K562 (cell line): ENCODE measurements around the gene TMEM161B.

Experiments
- CGGBP1 ChIP-seq: fragments of 250-450 bp; sonication (Bioruptor Pico); IDR thresholded peaks from 2 replicates; pipeline ENCODE4 v1.9.0; 2021; ENCODE audit warnings: mild to moderate bottlenecking
- NFE2L1 ChIP-seq: fragments of 450-650 bp; IDR thresholded peaks from 2 replicates; pipeline ENCODE4 v1.6.1; 2016; ENCODE audit warnings: missing genetic modification characterization, low read depth, mild to moderate bottlenecking, missing compliant biosample characterization, moderate library complexity, borderline replicate concordance
- NRF1 ChIP-seq, 2 experiments: fragments of 450-650 bp; IDR thresholded peaks in 1 of 2; conservative IDR thresholded peaks in 1 of 2; 2 replicates each; pipeline ENCODE4 v1.6.1; 2014; ENCODE audit warnings: mild to moderate bottlenecking in 2 of 2
- SMARCB1 ChIP-seq: IDR thresholded peaks from 2 replicates; pipeline ENCODE4 v1.6.1; 2011; ENCODE audit warnings: improper control_type of control experiment, low read depth; ENCODE audit not compliant: insufficient read length
- USF2 ChIP-seq: sonication (generic); formaldehyde crosslinking; IDR thresholded peaks from 2 replicates; pipeline ENCODE4 v1.5.0; 2020; ENCODE audit warnings: missing genetic modification reagents
- ZBTB7A ChIP-seq: IDR thresholded peaks from 2 replicates; pipeline ENCODE4 v1.6.1; 2011; ENCODE audit warnings: low read depth, mild to moderate bottlenecking, low read length, moderate library complexity, borderline replicate concordance; ENCODE audit not compliant: control insufficient read depth

- TF ChIP-seq CGGBP1 (no peak), SMARCB1 (no peak), ZBTB7A (no peak), NFE2L1 (tag) (no peak), USF2 (CRISPR knock-in tag) (no peak), NRF1 (conservative IDR thresholded peaks at IDR 0.05 in 1 of 2, IDR thresholded peaks at IDR 0.05 in 1 of 2) (no peak)
Observed at GRCh38 chr5:88283690-88284089, 15.0 kb upstream of the TMEM161B start.
